AG09309 (cell line): Measurements from ENCODE around the gene ZFHX3.
"Not testable (repeated sequence)": the region's sequence is repeated elsewhere in the genome, so short reads cannot be mapped to it uniquely, and the experiment has no call there.

Source experiments
- DNase-seq: peaks from one replicate; pipeline ENCODE4 v3.0.0-alpha.2; 2010; ENCODE audit warnings: low read depth
- H3K4me3 ChIP-seq: 2 replicates; pipeline ENCODE4 v1.5.1; 2011; ENCODE audit warnings: mild to moderate bottlenecking, low read depth, low read length, moderate library complexity; ENCODE audit not compliant: control insufficient read depth
- CTCF ChIP-seq: IDR thresholded peaks from 2 replicates; pipeline ENCODE4 v1.5.1; 2011; ENCODE audit warnings: mild to moderate bottlenecking, low read depth, low read length, inconsistent platforms; ENCODE audit not compliant: insufficient read depth, control insufficient read depth; ENCODE audit errors: missing control alignments

ZFHX3 gene

DNA sequence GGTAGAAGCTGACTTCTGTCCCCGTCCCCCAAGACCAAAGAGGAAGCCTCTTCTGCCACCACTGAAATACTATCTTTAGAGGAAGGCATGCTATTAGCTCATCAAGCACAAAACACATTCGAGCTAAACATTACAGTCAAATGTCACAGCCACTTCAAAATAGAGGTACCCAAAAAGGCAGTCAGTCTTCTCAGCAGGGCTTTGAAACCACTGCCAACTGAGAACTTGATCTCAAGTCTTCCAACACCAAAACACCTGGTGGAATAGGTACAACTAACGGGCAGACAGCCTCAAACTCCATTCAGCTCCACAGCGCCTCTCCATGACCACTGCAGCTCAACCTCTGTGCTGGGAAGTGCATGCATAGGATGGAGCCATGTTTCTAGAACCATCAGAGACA lies 36.0 kb downstream of the ZFHX3 start:
- no peak for DNase-seq
- TF ChIP-seq CTCF = no peak
- H3K4me3 ChIP-seq = no peak overlapping the region

DNA sequence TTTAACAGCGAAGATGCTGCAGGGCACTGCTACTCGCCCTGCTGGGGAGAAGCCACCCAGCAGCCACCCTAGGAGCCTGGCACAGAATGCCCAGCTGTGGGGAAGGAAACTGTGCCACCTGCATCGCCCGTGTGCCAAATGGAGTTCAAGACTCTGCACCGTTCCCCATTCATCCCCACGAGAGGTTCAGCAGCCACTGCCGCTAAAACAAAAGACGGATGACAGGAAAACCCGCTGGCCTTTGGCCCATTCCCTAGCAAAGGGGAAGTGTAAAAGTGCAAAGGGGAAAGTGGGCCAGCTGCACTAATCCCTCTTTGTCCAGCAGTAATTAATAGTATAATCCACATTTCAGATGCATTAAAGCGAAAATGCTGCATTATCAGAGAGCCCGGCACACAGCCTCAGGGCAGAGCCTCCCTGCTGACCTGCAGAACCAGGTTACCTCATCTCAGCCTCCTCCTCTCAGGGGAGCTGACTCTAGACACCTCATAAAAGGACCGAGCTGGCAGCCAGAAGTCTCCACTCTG lies 37.7 kb downstream of the ZFHX3 start:
- no peak overlapping the region for H3K4me3 ChIP-seq
- DNase-seq = no peak
- TF ChIP-seq CTCF = no peak

DNA sequence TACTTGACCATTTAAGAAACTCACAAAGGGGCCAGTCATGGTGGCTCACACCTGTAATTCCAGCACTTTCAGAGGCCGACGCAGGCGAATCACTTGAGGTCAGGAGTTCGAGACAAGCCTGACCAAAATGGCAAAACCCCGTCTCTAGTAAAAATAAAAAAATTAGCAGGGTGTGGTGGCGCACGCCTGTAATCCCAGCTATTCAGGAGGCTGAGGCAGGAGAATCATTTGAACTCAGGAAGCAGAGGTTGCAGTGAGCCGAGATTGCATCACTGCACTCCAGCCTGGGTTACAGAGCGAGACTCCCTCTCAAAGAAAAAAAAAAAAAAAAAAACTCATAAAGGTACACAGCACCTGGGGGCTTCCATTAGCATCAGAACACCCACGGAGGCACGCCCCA lies 38.2 kb downstream of the ZFHX3 start:
- DNase-seq, H3K4me3 ChIP-seq: not testable (repeated sequence)

DNA sequence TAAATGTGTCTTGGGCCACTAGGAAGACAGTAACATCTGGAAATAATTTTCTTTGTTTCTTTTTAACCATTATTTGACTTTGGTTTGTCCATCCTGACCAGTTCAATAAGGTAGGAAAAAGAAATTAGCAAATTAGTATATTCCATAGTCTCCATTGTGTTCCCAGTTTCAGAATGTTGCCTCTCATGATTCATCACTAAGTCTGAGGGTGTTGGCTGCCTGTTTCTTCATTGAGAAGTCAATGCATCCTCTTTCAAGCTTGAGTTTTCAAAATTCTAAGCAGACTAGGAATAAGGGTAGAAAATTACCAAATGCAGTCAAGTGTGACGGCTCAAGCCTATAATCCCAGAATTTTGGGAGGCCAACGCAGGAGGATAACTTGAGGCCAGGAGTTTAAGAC lies 41.9 kb downstream of the ZFHX3 start:
- H3K4me3 ChIP-seq = no peak overlapping the region
- no peak for TF ChIP-seq CTCF
- DNase-seq = no peak

DNA sequence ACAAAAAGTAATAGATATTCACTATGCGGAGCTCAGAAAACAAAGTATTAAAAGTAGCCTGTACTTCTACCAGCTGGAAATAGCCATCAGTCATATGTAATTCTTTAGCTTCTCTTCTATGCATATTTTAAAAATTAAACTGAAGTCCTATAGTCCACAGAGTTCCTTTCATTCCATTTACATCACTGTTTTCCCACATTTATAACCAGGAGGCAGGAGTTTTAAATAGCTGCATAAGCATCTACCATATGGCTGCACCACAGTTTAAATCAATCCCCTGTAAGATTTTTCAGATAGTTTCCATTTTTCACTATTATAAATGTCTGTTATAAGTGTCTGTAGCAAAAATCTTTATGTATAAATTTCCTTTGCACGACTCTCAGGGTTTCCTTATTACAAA lies 45.1 kb downstream of the ZFHX3 start:
- no peak overlapping the region for H3K4me3 ChIP-seq
- TF ChIP-seq CTCF = no peak
- no peak for DNase-seq

DNA sequence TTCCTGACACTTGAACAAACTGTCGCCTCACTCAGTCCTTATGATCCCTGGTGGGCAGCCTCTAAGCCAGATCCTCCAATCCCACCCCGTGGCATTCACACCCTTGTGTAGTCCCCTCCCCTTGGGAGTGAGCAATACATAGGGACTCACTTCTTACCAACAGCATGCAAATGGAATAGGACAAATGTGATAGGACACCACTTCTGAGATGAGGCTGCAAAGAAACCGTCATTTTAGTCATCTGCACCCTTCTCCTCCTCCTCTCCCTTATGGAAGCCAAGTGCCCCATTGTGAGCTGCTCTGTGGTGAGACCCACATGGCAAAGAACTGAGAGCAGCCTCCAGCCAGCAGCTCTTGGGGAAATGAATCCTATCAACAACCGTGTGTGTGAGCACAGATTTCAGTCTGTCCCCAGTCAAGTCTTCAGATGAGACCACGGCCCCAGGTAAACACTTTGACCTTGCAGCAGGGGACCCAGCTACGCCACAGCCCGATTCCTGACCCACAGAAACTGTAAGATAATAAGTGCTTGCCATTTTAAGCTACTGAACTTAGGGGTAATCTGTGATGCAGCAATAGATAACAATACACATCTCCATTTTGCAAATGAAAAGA lies 46.9 kb downstream of the ZFHX3 start:
- H3K4me3 ChIP-seq = no peak overlapping the region

More for the DNA sequence above, 46.9 kb downstream of the ZFHX3 start:
- no peak for TF ChIP-seq CTCF
- no peak for DNase-seq
